A673 (cell line): Measurements from ENCODE around the gene RNF220.

Experiments used
- EZH2 ChIP-seq: fragments of 200-600 bp; sonication (generic); IDR thresholded peaks from 2 replicates; pipeline ENCODE4 v1.6.1; 2017; ENCODE audit warnings: borderline replicate concordance, low read depth, mild to moderate bottlenecking, mixed read lengths, antibody characterized with exemption, low read length; ENCODE audit not compliant: poor library complexity, severe bottlenecking
- TF ChIP-seq, protein P1 (sequence below): fragments of 300-800, 200-600 bp; sonication (generic); conservative IDR thresholded peaks from 2 replicates; pipeline ENCODE4 v1.5.1; 2017; ENCODE audit warnings: low read depth, mild to moderate bottlenecking, antibody characterized with exemption, low read length, moderate library complexity, mixed read lengths

GRCh38 chr1:44581205-44581604 is 176.2 kb downstream of the RNF220 start:
- TF ChIP-seq, protein P1, sequence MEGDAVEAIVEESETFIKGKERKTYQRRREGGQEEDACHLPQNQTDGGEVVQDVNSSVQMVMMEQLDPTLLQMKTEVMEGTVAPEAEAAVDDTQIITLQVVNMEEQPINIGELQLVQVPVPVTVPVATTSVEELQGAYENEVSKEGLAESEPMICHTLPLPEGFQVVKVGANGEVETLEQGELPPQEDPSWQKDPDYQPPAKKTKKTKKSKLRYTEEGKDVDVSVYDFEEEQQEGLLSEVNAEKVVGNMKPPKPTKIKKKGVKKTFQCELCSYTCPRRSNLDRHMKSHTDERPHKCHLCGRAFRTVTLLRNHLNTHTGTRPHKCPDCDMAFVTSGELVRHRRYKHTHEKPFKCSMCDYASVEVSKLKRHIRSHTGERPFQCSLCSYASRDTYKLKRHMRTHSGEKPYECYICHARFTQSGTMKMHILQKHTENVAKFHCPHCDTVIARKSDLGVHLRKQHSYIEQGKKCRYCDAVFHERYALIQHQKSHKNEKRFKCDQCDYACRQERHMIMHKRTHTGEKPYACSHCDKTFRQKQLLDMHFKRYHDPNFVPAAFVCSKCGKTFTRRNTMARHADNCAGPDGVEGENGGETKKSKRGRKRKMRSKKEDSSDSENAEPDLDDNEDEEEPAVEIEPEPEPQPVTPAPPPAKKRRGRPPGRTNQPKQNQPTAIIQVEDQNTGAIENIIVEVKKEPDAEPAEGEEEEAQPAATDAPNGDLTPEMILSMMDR: no peak
- no peak for TF ChIP-seq EZH2
